HG03469 (cell line): ENCODE results near the gene MRPS5.
"Not testable (repeated sequence)": the region's sequence is repeated elsewhere in the genome, so short reads cannot be mapped to it uniquely, and the experiment has no call there.

Experiments used
- ATAC-seq: cut with Tn5 transposase; IDR thresholded peaks from one replicate; pipeline ENCODE4 v1.9.1; 2021; ENCODE audit warnings: mild to moderate bottlenecking, moderate library complexity, moderate number of reproducible peaks; ENCODE audit not compliant: unreplicated experiment

The MRPS5 gene

DNA sequence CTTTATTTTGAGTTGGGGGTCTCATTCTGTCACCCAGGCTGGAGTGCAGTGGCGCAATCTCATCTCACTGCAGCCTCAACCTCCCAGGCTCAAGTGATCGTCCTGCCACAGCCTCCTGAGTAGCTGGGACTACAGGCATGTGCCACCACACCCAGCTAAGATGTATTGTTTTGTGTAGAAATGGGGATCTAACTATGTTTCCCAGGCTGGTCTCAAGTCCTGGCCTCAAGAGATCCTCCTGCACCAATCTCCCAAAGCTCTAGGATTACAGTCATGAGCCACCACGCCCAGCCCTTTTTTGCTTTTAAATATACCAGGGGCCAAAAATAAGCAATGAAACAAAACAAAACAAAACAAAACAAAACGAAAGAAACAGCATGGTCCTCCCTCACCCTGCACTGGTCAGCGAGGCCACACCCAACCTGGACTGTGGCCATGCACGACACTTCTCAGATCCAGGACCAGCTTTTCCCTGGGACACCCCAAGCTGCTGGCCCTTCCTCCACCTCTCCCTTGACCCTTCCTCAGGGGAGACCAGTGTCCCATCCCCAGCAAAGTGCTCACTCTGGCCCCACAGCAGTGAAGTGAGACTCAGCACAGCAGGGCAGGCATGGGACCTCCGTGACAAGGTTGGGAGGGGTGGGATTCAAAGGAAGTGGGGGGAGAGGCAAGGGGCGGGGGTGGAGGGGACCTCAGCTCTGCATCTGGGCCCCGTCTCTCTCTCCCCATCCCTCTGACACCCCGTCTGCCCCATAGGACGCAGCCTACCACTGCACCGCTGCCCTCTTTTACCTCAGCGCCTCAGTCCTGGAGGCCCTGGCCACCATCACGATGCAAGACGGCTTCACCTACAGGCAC, 72.6 kb downstream of the MRPS5 start:
- ATAC-seq: no peak

DNA sequence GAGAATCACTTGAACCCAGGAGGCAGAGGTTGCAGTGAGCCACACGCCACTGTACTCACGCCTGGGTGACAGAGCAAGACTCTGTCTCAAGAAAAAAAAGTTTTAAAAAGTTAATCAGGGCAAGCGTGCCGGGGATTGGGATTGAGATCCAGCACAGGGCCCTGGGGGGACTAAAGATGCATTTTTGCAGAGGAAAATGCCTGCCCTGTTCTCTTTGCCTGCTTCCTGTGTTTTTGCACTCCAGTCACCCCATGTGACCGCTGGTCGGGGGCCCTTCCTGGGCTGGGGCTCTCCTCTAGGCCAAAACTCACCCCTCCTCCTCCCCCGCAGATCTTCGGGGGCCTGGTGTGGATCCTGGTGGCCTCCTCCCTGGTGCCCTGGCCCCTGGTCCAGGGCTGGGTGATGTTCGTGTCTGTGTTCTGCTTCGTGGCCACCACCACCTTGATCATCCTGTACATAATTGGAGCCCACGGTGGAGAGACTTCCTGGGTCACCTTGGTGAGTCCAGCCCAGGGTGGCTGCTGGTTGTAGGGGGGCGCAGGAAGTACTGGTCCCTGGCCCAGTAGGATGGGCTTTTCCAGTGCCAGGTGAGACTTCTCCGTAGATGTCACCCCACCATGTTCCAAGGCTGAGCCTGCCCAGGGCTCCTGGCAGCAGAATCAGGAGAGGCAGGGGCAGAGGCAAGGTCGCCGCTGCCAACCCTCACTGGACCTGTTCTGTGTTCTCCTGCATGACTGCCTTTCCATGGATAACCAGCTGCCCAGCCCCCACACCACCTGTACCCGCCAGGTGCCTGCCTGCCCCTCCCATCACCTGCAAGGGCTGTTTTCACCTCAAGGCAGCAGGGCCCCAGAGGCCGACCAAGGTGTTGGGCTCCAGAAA, 73.7 kb downstream of the MRPS5 start:
- no peak for ATAC-seq

DNA sequence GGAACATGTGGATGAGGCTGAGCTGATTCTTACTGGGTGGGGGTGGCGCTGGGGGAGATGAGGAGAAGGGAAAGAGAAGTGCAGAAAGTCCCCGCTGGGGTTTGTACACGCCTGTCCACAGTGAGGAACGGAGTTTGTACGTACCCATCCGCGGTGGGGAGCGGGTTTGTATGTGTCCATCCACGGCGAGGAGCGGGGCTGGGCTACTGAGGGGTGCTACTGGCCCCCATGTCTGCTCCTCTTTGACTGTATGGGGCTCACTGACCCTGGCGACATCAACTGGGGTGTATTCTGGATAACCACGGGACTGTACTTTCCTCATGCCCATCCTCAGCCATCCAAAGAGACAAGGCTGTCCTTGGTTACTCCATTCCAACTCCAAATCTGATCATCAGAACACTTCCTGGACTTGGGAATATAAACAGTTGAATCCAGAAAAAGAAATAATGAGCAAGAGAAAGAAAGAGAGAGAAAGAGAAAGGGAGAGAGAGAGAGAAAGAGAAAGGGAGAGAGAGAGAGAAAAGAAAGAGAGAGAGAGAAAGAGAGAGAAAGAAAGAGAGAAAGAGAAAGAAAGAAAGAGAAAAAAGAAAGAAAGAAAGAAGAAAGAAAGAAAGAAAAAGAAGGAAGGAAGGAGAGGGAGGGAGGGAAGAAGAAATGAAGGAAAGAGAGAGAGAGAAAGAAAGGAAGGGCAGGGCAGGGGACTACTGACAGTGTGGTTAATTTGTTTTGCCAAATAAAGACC, 75.1 kb downstream of the MRPS5 start:
- no peak for ATAC-seq

DNA sequence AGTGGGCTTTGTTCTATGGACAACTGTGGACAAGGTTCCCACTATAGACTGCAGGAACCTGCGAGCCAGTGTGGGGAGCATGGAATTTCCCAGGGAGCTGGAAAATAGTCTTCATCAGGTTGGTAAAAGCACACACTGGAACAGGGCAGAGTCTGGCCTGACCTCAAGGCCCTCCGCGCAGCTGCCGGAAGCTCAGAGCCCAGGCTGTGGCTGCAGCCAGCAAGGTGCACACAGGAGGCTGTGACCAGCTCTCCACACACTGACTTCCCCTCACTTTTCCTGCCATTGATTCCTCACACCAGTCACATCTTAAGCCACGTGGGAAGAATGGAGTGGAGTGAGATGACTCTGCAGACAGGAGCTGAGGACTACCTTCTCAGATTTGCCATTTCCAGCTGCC, 77.0 kb downstream of the MRPS5 start:
- no peak for ATAC-seq

DNA sequence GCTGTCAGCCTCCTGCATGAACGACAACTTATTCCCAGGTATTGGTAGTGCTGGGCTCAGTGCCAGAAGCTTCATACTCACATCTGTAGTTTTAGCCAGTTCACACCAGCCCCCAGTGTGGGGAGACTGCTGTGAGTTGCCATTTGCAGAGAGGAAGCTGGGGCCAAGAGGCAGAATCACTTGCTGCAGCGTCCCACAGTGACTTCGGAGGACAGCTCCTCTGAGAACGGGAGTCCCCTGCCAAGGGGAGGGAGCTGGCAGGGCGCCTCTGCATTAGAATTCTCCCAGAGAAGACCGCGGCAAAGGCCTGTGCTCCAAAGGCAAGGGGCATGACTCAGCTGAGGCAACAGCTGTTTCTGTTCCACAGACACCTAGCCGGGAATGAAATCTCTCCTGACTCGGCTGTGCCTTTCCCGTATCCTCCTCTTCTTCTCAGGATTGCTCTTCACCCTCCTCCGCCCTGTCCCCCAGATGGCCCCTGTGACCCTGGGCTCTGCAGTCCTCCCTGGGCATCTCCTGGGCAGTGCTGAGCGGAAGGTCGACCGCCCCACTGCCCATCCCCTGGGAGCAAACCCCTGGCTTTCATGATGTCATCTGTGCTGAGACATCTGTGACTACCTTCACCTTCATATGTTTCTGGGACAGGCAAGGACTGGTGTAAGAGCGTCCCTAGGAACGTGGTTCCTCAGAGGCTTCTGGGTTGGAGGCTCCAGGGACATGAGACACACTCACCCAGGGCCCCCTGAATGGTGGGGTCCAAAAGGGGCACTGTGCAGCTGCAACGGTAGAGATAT, 78.1 kb downstream of the MRPS5 start:
- no peak for ATAC-seq

DNA sequence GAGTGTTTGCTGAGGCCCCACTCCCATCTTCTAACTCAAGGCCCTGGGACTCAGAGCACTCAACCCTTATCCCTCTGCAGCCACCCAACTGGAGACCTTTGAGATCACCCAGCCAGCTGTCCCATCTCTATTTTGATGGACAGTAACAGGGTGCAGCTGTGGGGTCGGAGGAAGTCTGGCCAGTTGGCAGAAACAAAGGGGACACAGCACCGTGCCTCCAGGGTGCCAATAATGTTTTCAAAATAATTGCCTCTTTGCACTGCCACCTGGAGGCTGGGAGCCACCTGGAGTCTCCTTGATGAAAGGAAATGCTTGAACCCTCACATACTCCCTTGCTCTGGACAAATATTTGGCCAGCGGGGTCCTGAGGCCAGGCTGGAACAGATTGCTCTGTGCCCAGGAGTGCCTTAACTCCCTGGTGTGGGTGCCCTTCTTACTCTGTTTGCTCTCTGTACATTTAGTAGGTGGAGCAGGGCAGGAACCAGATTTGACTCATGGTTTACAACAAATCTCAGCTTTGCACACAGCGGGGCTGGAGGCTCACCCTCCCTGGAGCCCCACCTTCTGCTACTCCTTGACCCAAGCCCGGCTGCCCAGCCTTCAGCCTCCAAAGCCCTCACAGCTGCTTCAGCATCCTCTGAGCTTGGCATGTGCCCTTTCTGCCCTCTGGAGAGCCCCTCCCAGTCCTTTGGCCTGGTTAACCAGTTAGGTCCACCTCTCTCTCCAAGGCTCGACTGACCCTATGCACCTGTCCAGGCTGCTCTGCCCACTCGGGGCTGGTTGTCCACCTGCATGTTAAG, 78.9 kb downstream of the MRPS5 start:
- ATAC-seq: no peak

DNA sequence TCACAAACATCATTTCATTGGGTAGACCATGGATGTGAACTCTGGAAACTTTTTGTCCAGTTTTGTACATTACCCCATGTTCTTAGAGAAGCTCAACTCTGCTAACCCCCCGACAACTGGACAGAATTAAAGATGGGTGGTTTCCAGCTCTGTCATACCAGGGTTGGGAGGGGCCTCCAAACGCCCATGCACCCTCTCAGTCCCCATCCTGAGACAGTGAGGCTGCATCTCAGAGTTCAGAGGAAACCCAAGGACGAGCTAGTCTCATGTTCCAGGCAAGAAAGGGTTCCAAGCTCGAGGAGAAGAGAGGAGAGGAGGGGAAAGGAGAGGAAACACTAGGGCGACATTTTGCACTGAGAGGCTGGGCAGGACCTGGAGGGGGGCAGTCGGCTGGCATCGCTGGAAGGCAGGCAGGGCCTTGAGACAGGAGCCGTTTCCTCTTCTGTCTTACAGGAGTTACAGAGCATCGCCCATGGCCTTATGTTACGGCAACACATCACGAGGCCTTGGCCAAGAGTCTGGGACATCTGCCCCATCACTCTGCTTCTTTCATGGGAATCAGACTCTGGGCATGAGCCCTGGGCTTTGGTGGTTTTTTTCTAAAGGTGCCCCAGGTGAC, 79.7 kb downstream of the MRPS5 start:
- no peak for ATAC-seq

DNA sequence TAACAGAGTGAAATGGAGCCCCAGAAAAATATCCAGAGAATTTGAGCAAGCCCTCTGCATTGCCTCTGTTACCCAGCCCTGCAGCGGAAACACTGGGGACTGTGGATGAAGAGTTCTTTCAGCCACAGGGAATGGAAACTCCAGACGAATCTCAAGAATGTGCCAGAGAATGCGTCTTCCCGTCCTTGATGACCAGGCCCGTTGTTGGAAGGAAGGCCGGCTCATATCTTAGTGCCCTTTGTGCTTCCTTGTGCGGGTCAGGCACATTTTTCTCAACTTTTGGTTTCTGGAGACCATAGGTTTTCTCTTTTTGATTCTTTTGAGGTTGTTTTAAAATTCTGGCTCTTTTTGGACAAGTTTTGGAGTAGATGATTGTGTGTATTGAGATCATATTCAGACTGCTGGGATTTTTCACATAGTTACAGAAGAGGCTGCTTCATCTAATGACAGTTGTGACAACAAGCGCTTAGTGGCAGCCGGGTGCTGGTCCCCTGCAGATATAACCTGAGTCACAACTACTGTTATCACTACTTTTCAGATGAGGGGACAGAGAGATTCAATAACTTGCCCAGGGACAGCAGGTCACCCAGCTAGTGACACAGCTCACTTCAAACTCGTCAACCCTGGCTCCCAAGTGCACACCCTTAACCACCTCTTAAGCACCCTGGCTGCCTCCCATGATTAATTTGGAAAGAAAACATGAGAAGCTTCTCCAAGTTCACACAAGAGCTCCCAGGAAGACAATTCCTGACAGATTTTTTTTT, 80.4 kb downstream of the MRPS5 start:
- ATAC-seq: no peak

DNA sequence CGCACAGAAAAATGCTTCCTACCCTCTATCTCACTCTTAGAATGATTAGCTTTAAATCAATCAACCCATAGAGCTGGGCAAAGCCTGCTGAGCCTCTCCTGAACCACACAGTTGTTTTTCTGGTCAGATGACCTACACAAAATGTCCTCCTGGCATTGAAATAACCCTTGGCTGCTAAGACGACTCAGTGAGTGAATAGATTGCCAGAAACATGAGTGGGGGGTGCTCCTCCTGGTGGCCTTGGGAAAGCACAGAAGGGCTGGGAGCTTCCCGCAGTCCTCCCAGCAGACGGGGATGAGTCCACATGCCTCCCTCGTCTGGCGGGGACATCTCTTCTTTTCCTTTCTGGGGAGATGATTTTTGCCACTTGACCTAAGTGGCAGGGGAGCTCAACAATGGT, 81.2 kb downstream of the MRPS5 start:
- no peak for ATAC-seq

DNA sequence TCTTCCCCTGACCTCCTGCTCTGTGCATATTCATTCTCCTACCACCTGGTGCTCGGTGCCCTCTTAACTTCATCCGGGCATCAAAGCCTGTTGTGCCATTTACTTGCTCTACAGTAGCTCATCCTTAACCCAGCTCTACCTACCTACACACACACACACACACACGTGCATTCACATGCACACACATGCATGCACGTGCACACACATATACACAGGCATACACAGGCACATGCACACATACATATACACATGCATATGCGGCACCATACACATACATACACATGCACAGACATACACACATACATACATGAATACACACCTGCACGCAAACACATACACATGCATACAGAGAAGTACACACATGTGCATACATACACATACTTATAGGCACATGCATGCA, 81.6 kb downstream of the MRPS5 start:
- ATAC-seq: no peak

DNA sequence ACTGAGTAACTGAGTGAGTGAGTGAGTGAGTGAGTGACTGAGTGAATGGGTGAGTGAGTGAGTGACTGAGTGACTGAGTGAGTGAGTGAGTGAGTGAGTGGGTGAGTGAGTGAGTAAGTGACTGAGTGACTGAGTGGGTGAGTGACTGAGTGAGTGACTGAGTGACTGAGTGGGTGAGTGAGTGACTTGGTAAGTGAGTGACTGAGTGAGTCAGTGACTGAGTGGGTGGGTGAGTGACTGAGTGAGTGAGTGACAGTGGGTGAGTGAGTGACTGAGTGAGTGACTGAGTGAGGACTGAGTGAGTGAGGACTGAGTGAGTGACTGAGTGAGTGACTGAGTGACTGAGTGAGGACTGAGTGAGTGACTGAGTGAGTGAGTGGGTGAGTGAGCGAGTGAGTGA, 82.2 kb downstream of the MRPS5 start:
- ATAC-seq: no peak

DNA sequence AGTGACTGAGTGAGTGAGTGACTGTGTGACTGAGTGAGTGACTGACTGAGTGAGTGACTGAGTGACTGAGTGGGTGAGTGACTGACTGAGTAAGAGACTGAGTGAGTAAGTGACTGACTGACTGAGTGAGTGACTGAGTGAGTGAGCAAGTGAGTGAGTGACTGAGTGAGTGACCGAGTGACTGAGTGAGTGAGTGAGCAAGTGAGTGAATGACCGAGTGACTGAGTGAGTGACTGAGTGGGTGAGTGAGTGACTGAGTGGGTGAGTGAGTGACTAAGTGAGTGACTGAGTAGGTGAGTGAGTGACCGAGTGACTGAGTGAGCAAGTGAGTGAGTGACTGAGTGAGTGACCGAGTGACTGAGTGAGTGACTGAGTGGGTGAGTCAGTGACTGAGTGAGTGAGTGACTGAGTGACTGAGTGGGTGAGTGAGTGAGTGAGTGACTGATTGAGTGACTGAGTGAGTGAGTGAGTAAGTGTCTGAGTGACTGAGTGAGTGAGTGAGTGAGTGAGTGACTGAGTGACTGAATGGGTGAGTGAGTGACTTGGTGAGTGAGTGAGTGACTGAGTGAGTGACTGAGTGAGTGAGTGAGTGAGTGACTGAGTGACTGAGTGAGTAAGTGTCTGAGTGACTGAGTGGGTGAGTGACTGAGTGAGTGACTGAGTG, 82.8 kb downstream of the MRPS5 start:
- ATAC-seq: no peak

DNA sequence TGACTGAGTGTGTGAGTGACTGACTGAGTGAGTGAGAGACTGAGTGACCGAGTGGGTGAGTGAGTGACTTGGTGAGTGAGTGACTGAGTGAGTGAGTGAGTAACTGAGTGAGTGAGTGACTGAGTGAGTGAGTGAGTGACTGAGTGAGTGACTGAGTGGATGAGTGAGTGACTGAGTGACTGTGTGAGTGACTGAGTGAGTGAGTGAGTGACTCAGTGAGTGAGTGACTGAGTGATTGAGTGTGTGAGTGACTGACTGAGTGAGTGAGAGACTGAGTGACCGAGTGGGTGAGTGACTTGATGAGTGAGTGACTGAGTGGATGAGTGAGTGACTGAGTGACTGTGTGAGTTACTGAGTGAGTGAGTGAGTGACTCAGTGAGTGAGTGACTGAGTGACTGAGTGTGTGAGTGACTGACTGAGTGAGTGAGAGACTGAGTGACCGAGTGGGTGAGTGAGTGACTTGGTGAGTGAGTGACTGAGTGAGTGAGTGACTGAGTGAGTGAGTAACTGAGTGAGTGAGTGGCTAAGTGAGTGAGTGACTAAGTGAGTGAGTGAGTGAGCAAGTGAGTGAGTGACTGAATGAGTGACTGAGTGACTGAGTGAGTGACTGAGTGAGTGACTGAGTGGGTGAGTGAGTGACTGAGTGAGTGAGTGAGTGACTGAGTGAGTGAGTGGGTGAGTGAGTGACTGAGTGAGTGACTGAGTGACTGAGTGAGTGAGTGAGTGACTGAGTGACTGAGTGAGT, 83.6 kb downstream of the MRPS5 start:
- ATAC-seq: not testable (repeated sequence)

DNA sequence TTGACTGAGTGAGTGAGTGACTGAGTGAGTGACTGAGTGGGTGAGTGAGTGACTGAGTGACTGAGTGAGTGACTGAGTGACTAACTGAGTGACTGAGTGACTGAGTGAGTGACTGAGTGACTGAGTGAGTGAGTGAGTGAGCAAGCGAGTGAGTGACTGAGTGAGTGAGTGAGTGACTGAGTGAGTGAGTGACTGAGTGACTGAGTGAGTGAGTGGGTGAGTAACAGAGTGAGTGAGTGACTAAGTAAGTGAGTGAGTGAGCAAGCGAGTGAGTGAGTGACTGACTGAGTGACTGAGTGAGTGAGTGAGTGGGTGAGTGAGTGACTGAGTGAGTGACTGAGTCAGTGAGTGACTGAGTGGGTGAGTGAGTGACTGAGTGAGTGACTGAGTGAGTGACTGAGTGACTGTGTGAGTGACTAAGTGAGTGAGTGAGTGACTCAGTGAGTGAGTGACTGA, 84.2 kb downstream of the MRPS5 start:
- no peak for ATAC-seq

DNA sequence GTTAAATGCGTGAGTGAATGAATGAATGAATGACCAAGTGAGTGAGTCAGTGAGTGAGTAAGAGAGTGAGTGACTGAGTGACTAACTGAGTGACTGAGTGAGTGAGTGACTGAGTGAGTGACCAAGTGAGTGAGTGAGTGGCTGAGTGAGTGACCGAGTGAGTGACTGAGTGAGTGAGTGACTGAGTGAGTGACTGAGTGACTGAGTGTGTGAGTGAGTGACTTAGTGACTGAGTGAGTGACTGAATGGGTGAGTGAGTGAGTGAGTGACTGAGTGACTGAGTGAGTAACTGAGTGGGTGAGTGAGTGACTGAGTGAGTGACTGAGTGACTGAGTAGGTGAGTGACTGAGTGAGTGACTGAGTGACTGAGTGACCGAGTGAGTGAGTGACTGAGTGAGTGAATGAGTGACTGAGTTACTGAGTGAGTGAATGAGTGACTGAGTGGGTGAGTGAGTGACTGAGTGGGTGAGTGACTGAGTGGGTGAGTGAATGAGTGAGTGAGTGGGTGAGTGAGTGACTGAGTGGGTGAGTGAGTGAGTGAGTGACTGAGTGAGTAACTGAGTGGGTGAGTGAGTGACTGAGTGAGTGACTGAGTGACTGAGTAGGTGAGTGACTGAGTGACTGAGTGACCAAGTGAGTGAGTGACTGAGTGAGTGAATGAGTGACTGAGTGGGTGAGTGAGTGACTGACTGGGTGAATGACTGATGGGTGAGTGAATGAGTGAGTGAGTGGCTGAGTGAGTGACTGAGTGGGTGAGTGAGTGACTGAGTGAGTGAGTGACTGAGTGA, 84.8 kb downstream of the MRPS5 start:
- ATAC-seq: no peak
